Left ventricle myocardium superior (tissue), 1 donor: ENCODE data around the gene TENT4B. TPM values are rescaled to one million over a fixed set of nuclear protein-coding genes. Genes with fewer than 3 reads are reported as not detected.
"Not testable (repeated sequence)": the region's sequence is repeated elsewhere in the genome, so short reads cannot be mapped to it uniquely, and the experiment has no call there.

ENCODE experiments used
- ATAC-seq: fragments of 200-7000 bp; cut with Tn5 transposase; one replicate; pipeline ENCODE4 v1.9.1; 2020; ENCODE audit warnings: mild to moderate bottlenecking, moderate library complexity
- DNase-seq: peaks from one replicate; pipeline ENCODE4 v3.0.0-alpha.2; 2020
- intact Hi-C: fragments of 100-400 bp; cut with micrococcal nuclease; formaldehyde crosslinking; loops from one replicate; pipeline ENCODE4 v1.11.0; 2022
- total RNA-seq: library from RNA; stranded (reverse); fragmentation: NEBNext Ultra II Directional; extraction: Animal tissue kit (Norgen Biotek cat#: 25700); gene quantifications from one replicate; pipeline ENCODE4 v1.2.1, GENCODE V29; 2021
- donor health status: DM: no; HTN: yes; CAD: no; lungs with severe emphysema.

Gene TENT4B
- total RNA-seq, 1 donor from 2014 or later, result 7.8 TPM

GRCh38 chr16:50213939-50214519 lies 60.9 kb downstream of the TENT4B start:
- ATAC-seq, result no peak
- DNase-seq, result no peak
- intact Hi-C loops, result loop anchor here (10.0 kb wide), 1 partner anchor 189 kb away; the partner anchor contains the start of gene CNEP1R1

- DNase-seq (no peak), ATAC-seq (no peak)
- intact Hi-C loops, result loop anchor here (10.0 kb wide), 1 partner anchor 191 kb away; the partner anchor contains the start of gene CNEP1R1
These were observed 62.6 kb downstream of the TENT4B start for GRCh38 chr16:50215680-50216079.

GRCh38 chr16:50216231-50216630 lies 63.1 kb downstream of the TENT4B start:
- ATAC-seq (no peak), DNase-seq (no peak)
- intact Hi-C loops, result loop anchor here (10.0 kb wide), 1 partner anchor 191 kb away; the partner anchor contains the start of gene CNEP1R1

GRCh38 chr16:50219402-50219975 lies 66.4 kb downstream of the TENT4B start:
- ATAC-seq, result no peak
- no peak for DNase-seq
- intact Hi-C loops, result loop anchor here (10.0 kb wide), 1 partner anchor 195 kb away; the partner anchor contains the start of gene CNEP1R1

GRCh38 chr16:50224286-50224685 lies 71.2 kb downstream of the TENT4B start:
- no peak for ATAC-seq

GRCh38 chr16:50227120-50227519 lies 74.0 kb downstream of the TENT4B start:
- peak; percentile 71 for ATAC-seq
- intact Hi-C loops, result no loop called here
- DNase-seq, result no peak

More at GRCh38 chr16:50224286-50224685, 71.2 kb downstream of the TENT4B start:
- intact Hi-C loops, result no loop called here
- DNase-seq, result no peak

GRCh38 chr16:50227665-50228064 lies 74.6 kb downstream of the TENT4B start:
- intact Hi-C loops, result no loop called here
- no peak for DNase-seq
- no peak for ATAC-seq

GRCh38 chr16:50228364-50228868 lies 75.3 kb downstream of the TENT4B start:
- DNase-seq, result no peak
- intact Hi-C loops, result no loop called here
- ATAC-seq, result no peak

GRCh38 chr16:50229149-50229726 lies 76.1 kb downstream of the TENT4B start:
- ATAC-seq (no peak), DNase-seq (no peak)
- intact Hi-C loops, result no loop called here

- ATAC-seq, result no peak
- DNase-seq, result no peak
- intact Hi-C loops, result no loop called here
These were observed 81.9 kb downstream of the TENT4B start for GRCh38 chr16:50234771-50235556.

- intact Hi-C loops, result no loop called here
- ATAC-seq, result peak; percentile 26
- DNase-seq, result no peak
These were observed 82.5 kb downstream of the TENT4B start for GRCh38 chr16:50235581-50235980.

- intact Hi-C loops, result no loop called here
- DNase-seq (no peak), ATAC-seq (no peak)
These were observed 85.2 kb downstream of the TENT4B start for GRCh38 chr16:50238314-50238713.

- no peak for ATAC-seq
- intact Hi-C loops, result no loop called here
These were observed 85.8 kb downstream of the TENT4B start for GRCh38 chr16:50238868-50239301.

GRCh38 chr16:50243024-50243423 lies 89.9 kb downstream of the TENT4B start:
- ATAC-seq, intact Hi-C loops, DNase-seq: not testable (repeated sequence)

More at GRCh38 chr16:50238868-50239301, 85.8 kb downstream of the TENT4B start:
- DNase-seq, result no peak

GRCh38 chr16:50244140-50244503 lies 91.0 kb downstream of the TENT4B start:
- no peak for ATAC-seq
- no peak for DNase-seq
- intact Hi-C loops, result no loop called here

GRCh38 chr16:50244504-50245416 lies 91.7 kb downstream of the TENT4B start:
- intact Hi-C loops, result no loop called here
- ATAC-seq (no peak), DNase-seq (no peak)

- peak; percentile 88 for ATAC-seq
- peak; percentile 76 for DNase-seq
- intact Hi-C loops, result no loop called here
These were observed 92.6 kb downstream of the TENT4B start for GRCh38 chr16:50245417-50246298.
